HEK293T (cell line): ENCODE data around the gene TWIST2.

Experiments used
- BHLHE40 ChIP-seq: fragments of 450-650 bp; IDR thresholded peaks from 2 replicates; pipeline ENCODE4 v1.6.1; 2016; ENCODE audit warnings: mild to moderate bottlenecking, moderate library complexity, borderline replicate concordance
- CTBP1 ChIP-seq: fragments of 450-650 bp; IDR thresholded peaks from 2 replicates; pipeline ENCODE4 v1.6.1; 2016; ENCODE audit warnings: borderline replicate concordance
- ELF4 ChIP-seq: fragments of 450-650 bp; IDR thresholded peaks from 2 replicates; pipeline ENCODE4 v1.6.1; 2017; ENCODE audit warnings: antibody characterized with exemption
- FOXK2 ChIP-seq: fragments of 450-650 bp; IDR thresholded peaks from 2 replicates; pipeline ENCODE4 v1.6.1; 2016; ENCODE audit warnings: mild to moderate bottlenecking
- FOXM1 ChIP-seq: fragments of 450-650 bp; IDR thresholded peaks from 2 replicates; pipeline ENCODE4 v1.6.1; 2017; ENCODE audit warnings: mild to moderate bottlenecking, borderline replicate concordance
- HDGF ChIP-seq: fragments of 450-650 bp; IDR thresholded peaks from 2 replicates; pipeline ENCODE4 v1.6.1; 2017; ENCODE audit warnings: antibody characterized with exemption, borderline replicate concordance
- L3MBTL2 ChIP-seq: fragments of 450-650 bp; conservative IDR thresholded peaks from 2 replicates; pipeline ENCODE4 v1.6.1; 2016; ENCODE audit warnings: mild to moderate bottlenecking
- NFRKB ChIP-seq: fragments of 450-650 bp; IDR thresholded peaks from 2 replicates; pipeline ENCODE4 v1.6.1; 2016; ENCODE audit warnings: mild to moderate bottlenecking, moderate library complexity
- SP1 ChIP-seq: fragments of 450-650 bp; IDR thresholded peaks from 2 replicates; pipeline ENCODE4 v1.6.1; 2017
- SUZ12 ChIP-seq: fragments of 450-650 bp; IDR thresholded peaks from 2 replicates; pipeline ENCODE4 v1.6.1; 2016; ENCODE audit warnings: mild to moderate bottlenecking
- TARDBP ChIP-seq: fragments of 450-650 bp; IDR thresholded peaks from 2 replicates; pipeline ENCODE4 v1.6.1; 2016

- no peak for TF ChIP-seq FOXM1
- no peak for TF ChIP-seq ELF4
- TF ChIP-seq HDGF, result no peak
- TF ChIP-seq SP1, result no peak
- no peak for TF ChIP-seq TARDBP
- TF ChIP-seq CTBP1, result no peak
- no peak for TF ChIP-seq SUZ12
- TF ChIP-seq FOXK2, result no peak
- no peak for TF ChIP-seq BHLHE40
- TF ChIP-seq NFRKB, result no peak
- no peak for TF ChIP-seq L3MBTL2
These were observed 102.7 kb downstream of the TWIST2 start for GRCh38 chr2:238950551-238950950.
